ENCODE data around the gene ILF2. TPM values are rescaled to one million over a fixed set of nuclear protein-coding genes. Genes with fewer than 3 reads are reported as not detected.

ILF2 gene
- total RNA-seq, 2 experiments from 2014 or later: 140 to 147 TPM

GRCh38 chr1:153617663-153618062, 53.1 kb downstream of the ILF2 start:
- H3K27ac Mint-ChIP-seq: no peak overlapping the region
- Histone ChIP-seq H3K9me3 (ENCODE audit: control insufficient read depth in 1 of 2, insufficient read depth in 1 of 2, low read length in 2 of 2) (no peaks in the 10 kb centered on the region), H3K27ac (ENCODE audit: low read depth in 1 of 2, low read length in 2 of 2) (no peak overlapping the region), H3K4me1 (ENCODE audit: insufficient read depth, low read length) (peaks cover 7% of the 10 kb centered on the region), H3K36me3 (ENCODE audit: insufficient read depth, low read length) (no peaks in the 10 kb centered on the region), H3K27me3 (ENCODE audit: control insufficient read depth in 1 of 2, insufficient read depth in 2 of 2, low read length in 2 of 2) (no peaks in the 10 kb centered on the region), H3K4me3 (ENCODE audit: low read length) (no peak overlapping the region)
- TF ChIP-seq CTCF (IDR thresholded peaks at IDR 0.05): peak; percentile 60
- ChIA-PET CTCF (interaction anchor here (1.3 to 1.5 kb wide), 2 partner anchors 9 to 107 kb away, joined by 3 read pairs; no protein-coding TSS in a partner anchor), POLR2A (interaction anchor here (1.8 kb wide), 1 partner anchor 16 kb away, joined by 9 read pairs; the partner anchor contains the start of gene CHTOP)
- H3K4me1 Mint-ChIP-seq (ENCODE audit: low read depth): peaks cover 5% of the 10 kb centered on the region
- H3K4me3 Mint-ChIP-seq: no peak overlapping the region
- DNase-seq (peak in 12 of 14 experiments; percentile 38 to 86 (median 59)), ATAC-seq (ENCODE audit: poor library complexity) (peak; percentile 86)
- H3K9me3 Mint-ChIP-seq: no peaks in the 10 kb centered on the region
- H3K27me3 Mint-ChIP-seq: no peaks in the 10 kb centered on the region
- intact Hi-C loops (cut with DNase I, micrococcal nuclease): loop anchor here (1.0 to 5.0 kb wide), 3 partner anchors 45 to 107 kb away; no protein-coding TSS in a partner anchor
- no peaks in the 10 kb centered on the region for H3K36me3 Mint-ChIP-seq (ENCODE audit: low read depth)

GRCh38 chr1:153616917-153617311, 53.9 kb downstream of the ILF2 start:
- no peak overlapping the region for H3K27ac Mint-ChIP-seq
- no peaks in the 10 kb centered on the region for H3K9me3 Mint-ChIP-seq
- ChIA-PET CTCF (interaction anchor here (1.3 to 1.5 kb wide), 2 partner anchors 9 to 106 kb away, joined by 3 read pairs; no protein-coding TSS in a partner anchor), POLR2A (no interaction called here)
- no peak for TF ChIP-seq CTCF (IDR thresholded peaks at IDR 0.05)
- H3K36me3 Mint-ChIP-seq (ENCODE audit: low read depth): no peaks in the 10 kb centered on the region
- H3K9me3 ChIP-seq (ENCODE audit: control insufficient read depth in 1 of 2, insufficient read depth in 1 of 2, low read length in 2 of 2): no peaks in the 10 kb centered on the region
- no peak overlapping the region for H3K27ac ChIP-seq (ENCODE audit: low read depth in 1 of 2, low read length in 2 of 2)
- no peak overlapping the region for H3K4me3 Mint-ChIP-seq
- intact Hi-C loops (cut with DNase I, micrococcal nuclease): loop anchor here (1.0 to 5.0 kb wide), 3 partner anchors 45 to 107 kb away; no protein-coding TSS in a partner anchor
- ATAC-seq (ENCODE audit: poor library complexity) (no peak), DNase-seq (no peak)
- H3K27me3 Mint-ChIP-seq: no peaks in the 10 kb centered on the region
- H3K4me1 Mint-ChIP-seq (ENCODE audit: low read depth): peaks cover 5% of the 10 kb centered on the region
- H3K4me1 ChIP-seq (ENCODE audit: insufficient read depth, low read length): peaks cover 7% of the 10 kb centered on the region
- H3K4me3 ChIP-seq (ENCODE audit: low read length): no peak overlapping the region
- H3K36me3 ChIP-seq (ENCODE audit: insufficient read depth, low read length): no peaks in the 10 kb centered on the region
- H3K27me3 ChIP-seq (ENCODE audit: control insufficient read depth in 1 of 2, insufficient read depth in 2 of 2, low read length in 2 of 2): no peaks in the 10 kb centered on the region

GRCh38 chr1:153616144-153616916, 54.5 kb downstream of the ILF2 start, which contains the start of gene S100A14:
Gene S100A14, minus strand, starts transcription at chr1:153616325. Its CDS starts 467 bp downstream, at chr1:153615858.
- POLR2A ChIA-PET: no interaction called here
- intact Hi-C loops (cut with DNase I, micrococcal nuclease): loop anchor here in 1 of 2 experiments (5.0 kb wide), 1 partner anchor 44 kb away; no protein-coding TSS in a partner anchor
- ATAC-seq (ENCODE audit: poor library complexity): no peak

More at GRCh38 chr1:153616144-153616916, 54.5 kb downstream of the ILF2 start, which contains the start of gene S100A14:
- DNase-seq: no peak
- Histone ChIP-seq H3K27me3 (ENCODE audit: control insufficient read depth in 1 of 2, insufficient read depth in 2 of 2, low read length in 2 of 2) (no peaks in the 10 kb centered on the region), H3K36me3 (ENCODE audit: insufficient read depth, low read length) (no peaks in the 10 kb centered on the region), H3K9me3 (ENCODE audit: control insufficient read depth in 1 of 2, insufficient read depth in 1 of 2, low read length in 2 of 2) (no peaks in the 10 kb centered on the region), H3K27ac (ENCODE audit: low read depth in 1 of 2, low read length in 2 of 2) (no peak within 1 kb of the TSS), H3K4me3 (ENCODE audit: low read length) (no peak within 1 kb of the TSS), H3K4me1 (ENCODE audit: insufficient read depth, low read length) (peaks cover 7% of the 10 kb centered on the region)
- no peak within 1 kb of the TSS for H3K27ac Mint-ChIP-seq
- no peak within 1 kb of the TSS for H3K4me3 Mint-ChIP-seq
- H3K4me1 Mint-ChIP-seq (ENCODE audit: low read depth): peaks cover 5% of the 10 kb centered on the region
- H3K36me3 Mint-ChIP-seq (ENCODE audit: low read depth): no peaks in the 10 kb centered on the region
- no peaks in the 10 kb centered on the region for H3K27me3 Mint-ChIP-seq
- H3K9me3 Mint-ChIP-seq: no peaks in the 10 kb centered on the region
- no peak for TF ChIP-seq CTCF (IDR thresholded peaks at IDR 0.05)
- CTCF ChIA-PET: no interaction called here
